Gastroesophageal sphincter (tissue), 3 donors: Measurements from ENCODE around the gene GPR78.

Experiments used
- POLR2A ChIP-seq, 2 donors: fragments of 450-650 bp; IDR thresholded peaks; one replicate each; pipeline ENCODE4 v1.6.1; 2017; ENCODE audit warnings: antibody characterized with exemption in 2 of 2, mild to moderate bottlenecking in 2 of 2, moderate library complexity in 1 of 2
- TF ChIP-seq, protein P1 (sequence below), 4 experiments: fragments of 200-600 bp in 2 of 4; fragments of 450-650 bp in 2 of 4; sonication (generic) in 1 of 4; IDR thresholded peaks; one replicate each; pipeline ENCODE4 v1.5.1; 2017 to 2019; ENCODE audit warnings: antibody characterized with exemption in 4 of 4, mild to moderate bottlenecking in 2 of 4, moderate library complexity in 2 of 4

DNA sequence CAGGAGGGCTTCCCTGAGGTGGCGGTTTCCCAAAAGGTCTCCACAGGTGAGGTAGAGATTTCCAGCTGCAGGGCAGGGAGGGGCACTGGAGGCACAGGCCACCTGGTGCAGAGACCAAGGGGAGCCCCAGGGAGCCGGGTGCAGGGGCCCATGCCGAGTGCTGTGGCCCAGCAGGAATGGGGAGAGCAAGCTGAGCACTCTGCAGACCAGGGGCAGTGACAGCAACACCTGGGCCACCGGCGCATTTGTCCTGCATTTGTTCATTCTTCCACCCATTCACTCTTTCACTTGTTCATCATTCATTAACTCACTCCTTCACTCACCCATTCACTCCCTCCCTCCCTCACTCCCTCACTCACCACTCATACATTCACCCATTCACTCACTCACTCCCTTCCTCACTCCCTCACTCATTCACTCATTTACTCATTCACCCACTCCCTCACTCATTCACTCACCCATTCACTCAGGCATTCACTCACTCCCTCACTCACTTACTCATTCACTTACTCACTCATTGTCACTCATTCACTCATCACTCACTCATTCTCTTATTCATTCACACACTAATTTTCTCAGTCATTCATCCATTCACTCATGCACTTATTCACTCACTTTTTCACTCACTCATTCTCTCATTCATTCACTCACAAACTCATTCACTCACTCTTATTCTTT lies 28.7 kb downstream of the GPR78 start:
- TF ChIP-seq, protein P1, sequence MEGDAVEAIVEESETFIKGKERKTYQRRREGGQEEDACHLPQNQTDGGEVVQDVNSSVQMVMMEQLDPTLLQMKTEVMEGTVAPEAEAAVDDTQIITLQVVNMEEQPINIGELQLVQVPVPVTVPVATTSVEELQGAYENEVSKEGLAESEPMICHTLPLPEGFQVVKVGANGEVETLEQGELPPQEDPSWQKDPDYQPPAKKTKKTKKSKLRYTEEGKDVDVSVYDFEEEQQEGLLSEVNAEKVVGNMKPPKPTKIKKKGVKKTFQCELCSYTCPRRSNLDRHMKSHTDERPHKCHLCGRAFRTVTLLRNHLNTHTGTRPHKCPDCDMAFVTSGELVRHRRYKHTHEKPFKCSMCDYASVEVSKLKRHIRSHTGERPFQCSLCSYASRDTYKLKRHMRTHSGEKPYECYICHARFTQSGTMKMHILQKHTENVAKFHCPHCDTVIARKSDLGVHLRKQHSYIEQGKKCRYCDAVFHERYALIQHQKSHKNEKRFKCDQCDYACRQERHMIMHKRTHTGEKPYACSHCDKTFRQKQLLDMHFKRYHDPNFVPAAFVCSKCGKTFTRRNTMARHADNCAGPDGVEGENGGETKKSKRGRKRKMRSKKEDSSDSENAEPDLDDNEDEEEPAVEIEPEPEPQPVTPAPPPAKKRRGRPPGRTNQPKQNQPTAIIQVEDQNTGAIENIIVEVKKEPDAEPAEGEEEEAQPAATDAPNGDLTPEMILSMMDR (IDR thresholded peaks at IDR 0.05): no peak
- no peak for TF ChIP-seq POLR2A (IDR thresholded peaks at IDR 0.05)
